ELR (cell line): ENCODE measurements around the gene POLR3E.

Experiments
- DNase-seq: peaks from one replicate; pipeline ENCODE4 v3.0.0-alpha.2; 2015; ENCODE audit warnings: low read depth

The POLR3E gene

DNA sequence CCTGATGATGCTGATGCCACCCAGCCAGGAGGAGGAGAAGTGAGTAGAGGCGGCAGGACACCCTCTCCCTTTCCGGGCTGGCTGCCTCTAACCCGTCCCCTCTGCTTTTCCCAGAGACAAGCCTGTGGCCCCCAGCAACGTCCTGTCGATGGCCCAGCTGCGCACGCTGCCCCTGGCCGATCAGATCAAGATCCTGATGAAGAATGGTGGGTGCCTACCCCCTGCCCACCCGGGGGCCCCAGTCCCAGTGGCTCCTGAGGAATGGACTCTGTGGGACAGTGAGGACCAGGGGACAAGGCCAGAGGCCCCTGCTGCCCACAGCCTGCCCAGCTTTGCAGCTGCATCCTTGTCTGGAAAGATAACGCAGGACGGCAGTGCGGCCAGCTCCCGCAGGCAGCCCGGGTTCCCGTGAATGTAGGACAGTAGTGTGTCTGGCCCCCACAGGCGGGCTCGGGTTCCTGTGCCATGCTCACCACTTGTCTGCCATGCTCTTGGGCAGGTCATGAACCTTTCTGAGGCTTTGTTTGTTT lies 19.9 kb downstream of the POLR3E start:
- no peak for DNase-seq

DNA sequence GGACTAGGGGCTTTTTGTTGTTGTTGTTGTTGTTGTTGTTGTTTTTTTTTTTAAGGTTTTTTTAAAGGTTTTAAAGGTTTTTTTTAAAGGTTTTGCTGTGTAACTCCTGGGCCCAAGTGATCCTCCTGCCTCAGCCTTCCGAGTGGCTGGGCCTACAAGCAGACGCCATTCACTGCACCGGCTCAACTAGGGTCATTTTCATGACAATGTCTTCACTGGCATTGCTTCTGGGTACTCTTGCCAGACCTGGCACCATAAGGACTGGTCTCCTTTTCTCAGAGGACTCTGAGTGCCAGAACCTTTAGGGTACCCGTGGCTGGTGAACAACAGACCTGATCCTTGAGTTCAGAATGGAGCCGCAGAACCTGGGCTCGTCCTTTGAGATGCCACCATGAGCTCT lies 20.4 kb downstream of the POLR3E start:
- no peak for DNase-seq

DNA sequence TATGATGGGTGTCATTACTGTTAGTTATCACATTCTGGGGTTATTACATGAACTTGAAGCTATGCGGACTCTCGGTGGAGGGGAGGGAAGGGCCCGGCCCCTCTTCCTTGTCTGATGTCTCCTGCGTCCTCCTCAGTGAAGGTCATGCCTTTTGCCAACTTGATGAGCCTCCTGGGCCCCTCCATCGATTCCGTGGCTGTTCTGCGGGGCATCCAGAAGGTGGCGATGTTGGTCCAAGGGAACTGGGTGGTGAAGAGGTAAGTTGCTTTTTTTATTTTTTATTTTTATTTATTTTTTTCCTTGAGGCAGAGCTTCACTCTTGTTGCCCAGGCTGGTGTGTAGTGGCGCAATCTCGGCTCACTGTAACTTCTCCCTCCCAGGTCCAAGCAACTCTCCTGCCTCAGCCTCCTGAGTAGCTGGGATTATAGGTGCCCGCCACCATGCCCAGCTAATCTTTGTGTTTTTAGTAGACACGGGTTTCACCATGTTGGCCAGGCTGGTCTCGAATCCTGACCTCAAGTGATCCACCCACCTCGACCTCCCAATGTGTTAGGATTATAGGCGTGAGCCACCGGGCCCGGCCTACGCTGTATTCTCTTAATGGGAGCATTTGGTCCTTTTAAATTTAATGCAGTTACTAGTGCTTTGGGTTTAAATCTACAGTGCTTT lies 21.6 kb downstream of the POLR3E start:
- peak; percentile 51 for DNase-seq

DNA sequence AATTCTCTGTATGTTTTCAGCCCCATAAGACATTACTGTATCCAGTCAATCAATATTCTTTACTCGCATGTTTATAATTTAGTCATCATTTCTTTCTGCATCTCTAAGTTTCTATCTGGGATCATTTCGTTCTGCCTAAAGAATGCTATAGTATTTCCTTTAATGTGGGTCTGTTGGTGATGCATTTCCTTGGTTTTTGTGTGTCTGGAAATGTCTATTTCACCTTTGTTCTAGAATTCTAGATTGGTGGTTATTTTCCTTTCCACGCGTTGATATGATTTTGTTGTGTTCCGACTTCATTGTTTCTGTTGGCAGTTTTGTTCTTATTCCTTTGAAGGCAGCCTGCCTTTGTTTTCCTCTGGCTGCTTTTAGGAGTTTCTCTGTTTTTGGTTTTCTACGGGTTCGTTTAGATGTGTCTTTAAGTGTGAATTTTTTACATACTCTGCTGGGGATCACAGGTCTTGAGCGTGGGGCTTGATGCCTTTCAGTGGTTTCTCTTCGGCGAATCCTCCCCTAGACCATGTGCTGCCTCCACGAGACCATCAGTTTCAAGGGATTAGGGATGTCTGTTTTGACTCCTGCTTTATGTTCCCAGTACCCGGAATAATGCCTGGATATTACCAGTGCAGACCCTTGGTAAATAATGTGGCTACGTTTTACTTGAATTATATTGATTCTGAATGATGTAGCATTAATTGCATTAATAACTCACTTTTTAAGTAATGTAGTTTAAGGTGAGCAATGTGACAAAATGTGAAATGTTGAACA lies 23.5 kb downstream of the POLR3E start:
- DNase-seq, result no peak

DNA sequence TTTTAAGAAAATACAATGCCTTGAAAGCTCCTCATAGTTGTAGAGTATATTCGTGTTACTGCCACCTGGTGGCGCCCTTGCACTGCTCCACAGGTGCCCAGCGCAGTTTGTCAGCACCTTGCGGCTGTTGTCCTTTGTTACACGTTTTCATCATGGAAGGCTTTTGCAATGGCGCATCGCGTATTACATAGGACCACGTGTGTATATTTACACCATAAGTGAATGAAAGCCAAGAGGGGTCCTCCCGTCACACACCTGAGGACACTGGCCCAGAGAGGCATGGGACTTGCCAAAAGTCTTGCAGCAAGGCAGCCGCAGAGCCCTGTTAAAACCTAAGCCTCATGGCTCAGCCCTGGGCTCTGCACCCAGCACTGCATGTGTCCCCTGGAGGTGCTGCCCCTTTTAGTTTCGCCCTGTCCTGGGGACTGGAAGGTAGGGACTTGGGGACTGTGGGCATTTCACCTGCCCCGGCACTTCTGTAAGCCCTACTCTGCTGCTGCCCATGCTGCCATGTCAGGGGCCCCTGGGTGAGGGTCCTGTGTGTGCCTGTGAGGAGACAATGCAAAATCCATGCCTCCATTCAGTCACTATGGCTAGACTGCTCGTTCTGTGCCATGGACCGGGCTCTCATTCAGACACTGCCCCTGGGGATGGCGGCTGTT lies 24.3 kb downstream of the POLR3E start:
- peak; percentile 70 for DNase-seq

DNA sequence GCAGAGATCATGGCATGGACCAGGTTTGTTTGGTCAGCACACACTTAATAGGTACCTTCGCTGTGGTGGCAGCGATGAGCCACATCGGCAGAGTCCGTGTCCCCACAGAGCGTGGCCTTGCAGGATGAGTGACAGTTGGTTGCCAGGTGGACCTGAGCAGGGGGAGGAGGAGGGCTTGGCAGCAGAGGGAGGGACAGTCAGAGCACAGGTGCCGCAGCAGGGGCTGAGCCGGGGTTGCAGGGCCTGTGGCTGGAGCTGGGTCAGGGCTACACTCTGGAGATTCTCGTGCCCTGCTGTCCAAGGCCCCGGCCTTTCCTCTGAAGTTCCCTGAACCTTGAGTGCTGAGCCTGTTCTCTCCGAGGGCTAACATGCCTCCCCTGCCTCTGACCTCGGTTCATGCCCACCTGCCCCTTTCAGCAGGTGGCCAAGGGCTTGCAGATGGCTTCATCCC lies 24.8 kb downstream of the POLR3E start:
- DNase-seq, result no peak

DNA sequence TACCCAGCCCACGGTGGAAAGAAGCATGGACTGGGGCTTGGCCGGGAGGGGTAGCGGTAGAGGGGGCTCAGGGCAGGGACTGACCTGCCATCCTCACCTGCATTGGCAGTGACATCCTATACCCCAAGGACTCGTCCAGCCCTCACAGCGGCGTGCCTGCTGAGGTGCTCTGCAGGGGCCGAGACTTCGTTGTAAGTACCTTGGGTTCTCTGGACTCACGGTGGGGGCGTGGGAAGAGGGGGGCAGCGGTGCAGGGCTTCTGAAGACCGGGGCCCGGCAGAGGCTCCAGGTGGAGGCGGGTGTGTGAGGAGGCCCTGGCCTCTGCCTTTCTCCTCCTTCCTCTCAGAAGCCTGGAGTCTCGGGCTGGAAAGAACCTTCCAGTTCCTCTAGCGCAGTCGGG lies 25.5 kb downstream of the POLR3E start:
- DNase-seq, result no peak

DNA sequence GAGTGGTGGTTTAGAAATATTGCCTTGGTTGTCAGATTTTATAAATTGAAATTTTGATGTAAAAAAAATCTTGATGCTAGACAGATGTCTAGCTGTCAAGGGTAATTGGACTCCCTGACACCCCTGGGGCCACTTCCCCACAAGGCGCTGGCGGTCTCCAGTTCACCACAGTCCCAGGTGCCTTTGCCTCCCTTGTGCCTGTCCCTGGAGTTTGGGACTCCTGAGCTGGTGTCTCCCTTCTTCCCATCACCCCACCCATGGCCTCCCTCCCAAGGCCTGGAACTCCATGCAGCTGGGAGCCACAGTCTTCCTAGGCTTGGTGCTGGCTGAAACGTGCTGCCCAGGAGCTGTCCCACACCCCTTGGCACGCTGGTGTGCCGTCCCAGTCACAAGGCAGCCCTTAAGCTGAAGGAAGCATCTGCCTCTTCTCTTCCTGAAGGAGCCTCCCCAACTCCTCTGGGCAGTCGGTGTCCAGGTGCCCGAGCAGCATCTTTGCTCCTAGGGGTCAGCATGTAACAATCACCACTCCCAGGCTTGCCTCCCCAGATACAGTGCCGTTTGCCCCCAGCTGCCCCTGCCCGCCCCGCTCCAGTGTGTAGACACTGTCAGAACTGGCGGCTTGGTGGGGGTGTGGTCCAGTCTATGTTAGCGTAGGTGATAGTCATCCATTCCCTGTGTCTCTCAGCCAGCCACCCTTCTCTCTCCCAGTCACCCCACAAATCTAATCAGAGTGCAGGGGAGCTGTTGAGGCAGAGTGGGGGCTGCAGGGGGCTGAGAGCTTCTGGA lies 26.2 kb downstream of the POLR3E start:
- no peak for DNase-seq

DNA sequence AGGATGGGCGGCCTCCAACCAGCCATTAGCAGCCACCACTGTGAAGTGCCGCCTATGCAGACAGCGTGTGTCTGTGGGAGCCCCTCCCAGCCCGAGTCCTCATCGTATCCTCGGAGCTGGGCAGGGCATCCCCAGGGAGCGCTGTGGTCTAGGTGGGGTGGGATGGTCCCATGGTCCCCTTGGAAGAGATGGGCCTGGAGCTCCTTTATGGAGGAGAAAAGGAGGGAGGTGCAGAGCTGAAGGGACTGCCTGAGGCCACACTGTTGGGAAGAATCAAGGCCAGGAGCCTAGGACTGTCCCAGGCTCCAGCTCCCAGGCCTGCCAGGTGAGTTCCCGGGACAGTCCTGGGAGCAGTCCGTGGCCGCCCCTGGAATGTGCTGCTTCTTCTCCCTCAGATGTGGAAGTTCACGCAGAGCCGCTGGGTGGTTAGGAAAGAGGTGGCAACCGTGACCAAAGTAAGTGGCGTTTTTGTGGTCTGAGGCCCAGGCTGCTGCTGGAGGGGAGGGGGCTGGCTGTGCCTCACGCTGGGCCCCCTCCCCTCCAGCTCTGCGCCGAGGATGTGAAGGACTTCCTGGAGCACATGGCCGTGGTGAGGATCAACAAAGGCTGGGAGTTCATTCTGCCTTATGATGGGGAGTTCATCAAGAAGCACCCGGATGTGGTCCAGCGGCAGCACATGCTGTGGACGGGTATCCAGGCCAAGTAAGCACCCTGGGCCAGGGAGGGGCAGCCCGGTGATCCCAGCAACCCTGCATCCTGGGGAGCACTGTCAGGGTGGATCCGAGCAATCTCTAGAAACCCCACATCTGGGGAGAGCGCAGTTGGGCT lies 27.0 kb downstream of the POLR3E start:
- DNase-seq, result no peak

DNA sequence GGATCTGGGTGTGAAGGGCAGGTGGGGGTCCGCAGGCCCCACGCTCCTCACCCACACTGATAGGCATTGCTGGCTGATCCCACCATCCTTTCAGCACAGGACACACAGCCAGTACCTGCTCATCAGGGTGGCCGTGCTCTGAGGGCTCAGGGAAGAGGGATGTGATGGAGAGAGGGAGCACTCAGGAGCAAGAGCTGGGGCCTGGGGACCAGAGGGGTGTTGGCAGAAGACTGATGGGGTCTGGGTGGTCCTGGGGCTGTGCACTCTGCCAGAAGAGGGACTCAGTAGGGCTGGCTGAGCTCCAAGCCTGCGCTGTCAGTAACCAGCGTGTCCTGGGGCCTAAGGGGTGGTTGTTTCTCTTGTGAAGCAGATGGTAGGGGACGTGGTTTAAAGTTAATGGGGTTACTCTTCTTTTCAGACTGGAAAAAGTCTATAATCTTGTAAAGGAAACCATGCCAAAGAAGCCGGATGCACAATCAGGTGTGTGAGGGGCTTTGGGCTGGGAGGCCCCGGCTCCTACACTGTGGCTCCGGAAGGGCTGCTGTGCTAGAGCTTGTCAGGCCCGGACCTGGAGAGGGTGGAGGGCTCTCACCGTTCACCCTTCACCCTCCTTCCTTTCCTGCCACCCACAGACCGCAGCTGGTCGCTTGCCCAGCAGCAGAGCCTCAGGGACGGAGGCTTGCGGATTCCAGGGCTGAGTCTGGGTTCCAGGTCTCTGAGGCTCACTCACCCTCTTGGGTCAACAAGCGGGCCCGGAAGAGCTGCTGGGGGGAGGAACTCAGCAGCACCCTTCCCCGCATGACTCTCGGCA lies 27.8 kb downstream of the POLR3E start:
- DNase-seq, result no peak

DNA sequence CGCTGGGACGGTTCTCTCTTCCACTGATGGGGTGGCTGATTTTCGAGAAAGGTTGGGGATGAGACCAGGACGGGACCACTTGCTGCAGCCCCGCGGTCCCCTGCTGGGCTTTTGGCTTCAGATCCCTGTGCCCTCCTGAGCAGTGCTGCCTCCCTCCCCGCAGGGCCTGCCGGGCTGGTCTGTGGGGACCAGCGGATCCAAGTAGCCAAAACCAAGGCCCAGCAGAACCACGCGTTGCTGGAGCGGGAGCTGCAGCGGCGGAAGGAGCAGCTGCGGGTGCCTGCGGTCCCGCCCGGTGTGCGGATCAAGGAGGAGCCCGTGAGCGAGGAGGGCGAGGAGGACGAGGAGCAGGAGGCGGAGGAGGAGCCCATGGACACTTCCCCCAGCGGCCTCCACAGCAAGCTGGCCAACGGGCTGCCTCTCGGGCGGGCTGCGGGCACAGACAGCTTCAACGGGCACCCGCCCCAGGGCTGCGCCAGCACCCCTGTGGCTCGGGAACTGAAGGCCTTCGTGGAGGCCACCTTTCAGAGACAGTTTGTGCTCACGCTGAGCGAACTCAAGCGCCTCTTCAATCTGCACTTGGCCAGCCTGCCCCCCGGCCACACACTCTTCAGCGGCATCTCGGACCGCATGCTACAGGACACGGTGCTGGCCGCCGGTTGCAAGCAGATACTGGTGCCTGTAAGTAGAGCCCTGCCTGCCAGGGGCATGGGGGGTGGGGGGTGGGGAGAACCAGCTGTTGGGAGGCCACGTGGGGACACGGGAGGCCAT lies 28.6 kb downstream of the POLR3E start:
- DNase-seq, result no peak

DNA sequence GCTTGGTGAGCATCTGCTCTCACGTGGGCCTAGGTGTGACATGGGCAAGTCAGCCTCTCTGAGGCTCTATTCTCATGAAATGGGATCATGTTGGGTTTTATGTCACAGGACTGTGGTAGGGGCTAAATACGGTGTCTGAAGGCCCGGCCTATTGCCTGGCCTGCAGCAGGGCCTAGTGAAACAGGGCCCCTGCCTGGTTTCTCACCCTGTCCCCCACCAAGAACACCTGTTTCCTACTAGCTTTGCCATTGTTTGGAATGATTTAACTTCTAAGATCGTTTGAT lies 29.1 kb downstream of the POLR3E start:
- no peak for DNase-seq

DNA sequence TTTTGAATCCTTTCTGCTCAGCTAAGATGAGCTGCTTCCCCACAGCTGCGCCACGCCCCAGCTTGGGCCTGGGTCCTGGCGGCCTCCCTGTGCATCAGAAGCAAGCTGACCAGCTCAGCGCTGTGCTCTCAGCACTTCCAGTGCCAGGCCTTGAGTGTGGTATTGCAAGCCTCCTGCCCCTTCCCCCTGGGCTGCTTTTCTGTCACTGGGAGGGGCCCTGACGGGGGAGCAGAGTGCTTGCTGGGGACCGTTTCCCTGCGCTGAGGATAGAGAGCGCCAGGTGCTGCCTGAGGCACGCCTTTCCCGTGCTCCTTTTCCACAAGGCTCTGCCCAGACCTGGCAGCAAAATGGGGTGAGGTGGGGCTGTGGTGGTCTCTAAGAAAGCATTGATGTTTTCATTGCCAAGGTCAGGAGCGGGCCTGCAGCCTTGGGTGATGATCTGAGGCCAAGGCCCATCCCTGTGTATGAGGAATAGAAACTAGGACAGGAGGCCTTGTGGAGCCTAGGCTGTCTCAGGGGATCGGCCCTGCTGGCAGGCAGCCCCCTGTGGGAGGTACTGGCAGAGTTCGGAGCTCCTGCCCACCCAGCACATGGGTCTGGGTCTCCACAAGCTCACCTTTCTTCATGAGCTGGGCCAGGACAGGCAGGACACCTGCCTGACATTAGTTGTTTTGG lies 29.7 kb downstream of the POLR3E start:
- no peak for DNase-seq

DNA sequence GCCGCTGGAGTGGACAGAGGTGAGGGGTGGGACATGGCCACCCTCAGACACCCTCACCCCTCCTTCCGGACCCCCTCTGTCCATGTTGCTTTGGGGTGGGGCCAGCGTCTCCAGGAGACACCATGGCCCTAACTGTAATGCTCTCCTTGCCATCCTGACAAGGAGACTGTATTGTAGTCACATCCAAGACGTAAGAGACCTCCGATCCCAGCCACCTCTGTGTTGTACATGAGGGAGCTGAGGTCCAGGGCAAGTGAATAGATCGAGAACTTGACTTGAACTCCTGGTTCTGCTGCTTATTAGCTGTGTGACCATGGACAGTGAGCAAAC lies 30.2 kb downstream of the POLR3E start:
- no peak for DNase-seq

DNA sequence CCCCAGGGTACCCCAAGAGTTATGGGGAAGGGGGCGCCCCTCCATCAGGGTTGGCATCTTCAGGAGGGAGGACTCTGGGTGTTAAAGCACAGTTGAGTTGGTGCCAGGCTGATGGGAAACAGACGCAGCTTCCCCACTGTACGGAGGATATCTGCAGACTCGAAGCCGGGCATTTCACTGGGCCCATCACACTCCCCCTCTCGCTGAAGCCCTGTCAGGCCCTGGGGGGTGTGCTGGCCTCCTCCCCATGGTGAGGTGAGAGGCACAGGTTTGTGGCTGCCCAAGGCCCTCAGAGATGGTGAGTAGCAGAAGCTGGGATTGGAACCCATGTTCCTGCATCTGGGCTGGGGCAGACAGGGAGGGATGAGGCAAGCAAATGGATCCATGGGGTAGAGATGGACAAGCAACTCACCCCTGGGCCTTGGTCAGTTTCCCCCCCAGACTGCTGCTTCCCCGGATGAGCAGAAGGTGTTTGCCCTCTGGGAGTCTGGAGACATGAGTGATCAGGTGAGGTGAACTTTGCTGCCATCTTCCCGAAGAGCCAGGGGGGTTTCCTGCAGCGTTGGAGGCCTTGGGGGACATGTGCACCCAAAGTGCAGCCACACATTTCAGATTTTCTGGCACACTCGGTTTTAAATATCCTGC lies 31.0 kb downstream of the POLR3E start:
- no peak for DNase-seq

DNA sequence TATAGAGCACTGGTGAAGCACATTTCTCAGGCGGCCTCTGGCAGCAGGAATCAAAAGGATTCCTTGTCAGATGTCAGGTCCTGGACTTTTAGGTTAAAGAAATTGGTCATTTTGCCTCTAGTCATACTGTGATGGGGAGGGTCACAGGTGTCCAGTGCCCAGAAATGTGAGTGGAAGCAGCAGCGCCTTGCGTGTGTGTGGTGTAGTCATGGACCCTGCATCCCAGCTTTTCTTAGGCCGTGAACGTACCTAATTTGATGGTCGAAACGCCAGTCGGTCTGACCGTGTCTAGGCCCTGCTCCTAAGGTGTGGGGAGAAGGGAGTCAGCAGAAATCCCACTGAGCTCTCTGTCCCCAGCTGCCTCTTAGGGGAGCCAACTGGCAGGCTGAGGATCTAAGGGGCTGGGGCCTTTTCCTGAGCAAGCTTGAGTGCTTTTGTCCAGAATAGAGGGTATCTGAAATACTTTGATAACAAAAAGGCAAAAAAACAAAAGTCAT lies 32.0 kb downstream of the POLR3E start:
- no peak for DNase-seq

DNA sequence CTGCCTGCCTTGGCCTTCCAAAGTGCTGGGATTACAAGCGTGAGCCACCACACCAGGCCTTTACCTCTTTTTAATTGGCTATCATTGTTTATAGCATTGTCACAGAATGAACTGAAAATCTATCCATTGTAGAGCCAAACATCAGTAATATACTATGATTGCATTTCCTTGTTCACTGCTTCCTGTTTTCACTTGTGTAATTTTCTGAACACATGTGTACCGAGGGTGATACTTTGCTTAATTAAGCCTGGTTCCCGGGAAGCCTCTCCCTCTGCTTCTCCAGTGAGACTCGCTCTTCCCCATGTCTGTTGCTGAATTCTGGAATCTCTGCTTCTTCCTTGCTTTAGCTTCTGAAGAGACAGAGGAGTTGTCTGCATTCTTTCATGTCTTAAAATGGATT lies 33.1 kb downstream of the POLR3E start:
- DNase-seq, result no peak

DNA sequence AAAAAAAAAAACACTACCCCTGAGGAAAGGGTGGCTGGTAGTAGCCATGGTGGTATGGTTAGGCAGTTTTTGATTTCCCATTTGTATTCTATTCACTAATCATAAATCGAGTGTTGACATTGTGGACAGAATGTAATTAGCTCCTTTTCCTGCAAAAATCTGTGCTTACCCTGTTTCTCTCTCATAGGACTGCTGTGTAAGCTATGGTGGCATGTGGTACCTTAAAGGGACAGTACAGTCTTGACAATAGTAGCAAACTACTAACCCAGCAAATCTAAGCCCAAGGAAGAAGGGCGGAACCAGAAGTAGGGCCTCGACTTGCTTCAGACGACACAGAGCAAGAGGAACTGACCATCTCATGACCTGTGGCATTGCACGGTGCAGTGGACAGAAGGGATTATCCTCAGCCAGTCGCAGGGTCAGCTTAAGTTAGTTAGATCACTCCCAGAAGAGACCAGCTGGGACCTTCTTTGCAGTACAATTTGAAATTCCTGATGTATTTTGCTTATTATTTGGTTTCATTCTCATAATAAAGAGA lies 36.3 kb downstream of the POLR3E start:
- DNase-seq, result no peak
